ENCODE measurements around the gene ADAMTS12.

ADAMTS12 gene

GRCh38 chr5:33489481-33490067, 402.2 kb downstream of the ADAMTS12 start:
- TF ChIP-seq CTCF (IDR thresholded peaks at IDR 0.05; ENCODE audit: control insufficient read depth, extremely low read depth, insufficient read depth): no peak
- no peak overlapping the region for H3K4me3 ChIP-seq (ENCODE audit: low read depth, low read length)
- no peak for DNase-seq (ENCODE audit: low read depth)

GRCh38 chr5:33488558-33489355, 403.0 kb downstream of the ADAMTS12 start:
- no peak overlapping the region for H3K4me3 ChIP-seq (ENCODE audit: low read depth, low read length)
- no peak for TF ChIP-seq CTCF (IDR thresholded peaks at IDR 0.05; ENCODE audit: control insufficient read depth, extremely low read depth, insufficient read depth)
- DNase-seq (ENCODE audit: low read depth): no peak

- peak; percentile 52 for DNase-seq (ENCODE audit: low read depth)
- TF ChIP-seq CTCF (IDR thresholded peaks at IDR 0.05; ENCODE audit: control insufficient read depth, extremely low read depth, insufficient read depth): no peak
- no peak overlapping the region for H3K4me3 ChIP-seq (ENCODE audit: low read depth, low read length)
Observed at GRCh38 chr5:33487236-33487635, 404.6 kb downstream of the ADAMTS12 start.

GRCh38 chr5:33482335-33482734, 409.5 kb downstream of the ADAMTS12 start:
- TF ChIP-seq CTCF (IDR thresholded peaks at IDR 0.05; ENCODE audit: control insufficient read depth, extremely low read depth, insufficient read depth): no peak
- DNase-seq (ENCODE audit: low read depth): no peak
- no peak overlapping the region for H3K4me3 ChIP-seq (ENCODE audit: low read depth, low read length)

GRCh38 chr5:33480876-33481275, 410.9 kb downstream of the ADAMTS12 start:
- no peak for DNase-seq (ENCODE audit: low read depth)
- no peak overlapping the region for H3K4me3 ChIP-seq (ENCODE audit: low read depth, low read length)
- TF ChIP-seq CTCF (IDR thresholded peaks at IDR 0.05; ENCODE audit: control insufficient read depth, extremely low read depth, insufficient read depth): no peak

- DNase-seq (ENCODE audit: low read depth): no peak
- no peak for TF ChIP-seq CTCF (IDR thresholded peaks at IDR 0.05; ENCODE audit: control insufficient read depth, extremely low read depth, insufficient read depth)
Observed at GRCh38 chr5:33479311-33479710, 412.5 kb downstream of the ADAMTS12 start.

More at GRCh38 chr5:33479311-33479710, 412.5 kb downstream of the ADAMTS12 start:
- no peak overlapping the region for H3K4me3 ChIP-seq (ENCODE audit: low read depth, low read length)
